Endometrial microvascular endothelial cells (primary cell): Measurements from ENCODE around the gene THBS3. TPM values are rescaled to one million over a fixed set of nuclear protein-coding genes. Genes with fewer than 3 reads are reported as not detected.
"Not testable (repeated sequence)": the region's sequence is repeated elsewhere in the genome, so short reads cannot be mapped to it uniquely, and the experiment has no call there.

Experiments used
- in situ Hi-C: cut with HindIII; loops from 2 replicates; pipeline ENCODE4 v1.10.0; 2017; ENCODE audit warnings: low sequenced_read_pairs, low pct_unique_long_range_greater_than_20kb; ENCODE audit errors: inconsistent ontology term
- total RNA-seq: library from RNA; depleted of rRNA; stranded (reverse); fragments of >200 nt; gene quantifications from one replicate; pipeline ENCODE4 v1.2.3, GENCODE V29; 2015; ENCODE audit errors: inconsistent ontology term

Gene THBS3
- total RNA-seq, 1 donor from 2014 or later, result 3.1 TPM

- in situ Hi-C loops, result no loop called here
Measured at GRCh38 chr1:155168456-155169210, 39.1 kb downstream of the THBS3 start.

- in situ Hi-C loops, result not testable (repeated sequence)
Measured at GRCh38 chr1:155168105-155168445, 39.6 kb downstream of the THBS3 start.

GRCh38 chr1:155167166-155168104 lies 40.3 kb downstream of the THBS3 start:
- in situ Hi-C loops, result no loop called here

- in situ Hi-C loops, result no loop called here
Measured at GRCh38 chr1:155166471-155167165, 41.1 kb downstream of the THBS3 start.

- in situ Hi-C loops, result no loop called here
Measured at GRCh38 chr1:155166051-155166470, 41.6 kb downstream of the THBS3 start.

DNA sequence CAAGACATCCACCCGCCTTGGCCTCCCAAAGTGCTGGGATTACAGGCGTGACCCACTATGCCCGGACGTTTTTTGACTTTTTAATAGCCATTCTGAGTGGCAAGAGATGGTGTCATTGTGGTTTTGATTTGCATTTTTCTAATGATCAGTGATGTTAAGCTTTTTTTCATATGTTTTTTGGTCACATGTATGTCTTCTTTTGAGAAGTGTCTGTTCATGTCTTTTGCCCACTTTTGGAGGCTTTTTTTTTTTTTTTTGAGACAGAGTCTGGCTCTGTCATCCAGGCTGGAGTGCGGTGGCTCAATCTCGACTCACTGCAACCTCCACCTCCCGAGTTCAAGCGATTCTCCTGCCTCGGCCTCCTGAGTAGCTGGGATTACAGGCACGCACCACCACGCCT lies 43.1 kb downstream of the THBS3 start:
- in situ Hi-C loops, result not testable (repeated sequence)

- in situ Hi-C loops, result not testable (repeated sequence)
Measured at GRCh38 chr1:155163785-155164184, 43.9 kb downstream of the THBS3 start.

DNA sequence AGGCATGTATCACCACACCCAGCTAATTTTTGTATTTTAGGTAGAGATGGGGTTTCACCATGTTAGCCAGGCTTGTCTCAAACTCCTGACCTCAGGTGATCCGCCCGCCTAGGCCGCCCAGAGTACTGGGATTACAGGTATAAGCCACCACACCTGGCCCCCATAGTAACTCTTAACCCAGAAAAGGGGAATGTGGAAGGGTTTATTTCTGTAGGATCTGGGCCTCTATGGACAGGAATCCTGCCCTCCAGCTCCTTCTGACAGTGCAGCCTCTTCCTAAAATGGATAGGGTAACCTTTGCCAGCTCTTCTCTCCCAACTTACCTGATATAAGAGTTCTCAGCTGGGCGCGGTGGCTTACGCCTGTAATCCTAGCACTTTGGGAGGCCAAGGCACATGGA lies 45.1 kb downstream of the THBS3 start:
- in situ Hi-C loops, result not testable (repeated sequence)

GRCh38 chr1:155160128-155160527 lies 47.6 kb downstream of the THBS3 start:
- in situ Hi-C loops, result no loop called here

DNA sequence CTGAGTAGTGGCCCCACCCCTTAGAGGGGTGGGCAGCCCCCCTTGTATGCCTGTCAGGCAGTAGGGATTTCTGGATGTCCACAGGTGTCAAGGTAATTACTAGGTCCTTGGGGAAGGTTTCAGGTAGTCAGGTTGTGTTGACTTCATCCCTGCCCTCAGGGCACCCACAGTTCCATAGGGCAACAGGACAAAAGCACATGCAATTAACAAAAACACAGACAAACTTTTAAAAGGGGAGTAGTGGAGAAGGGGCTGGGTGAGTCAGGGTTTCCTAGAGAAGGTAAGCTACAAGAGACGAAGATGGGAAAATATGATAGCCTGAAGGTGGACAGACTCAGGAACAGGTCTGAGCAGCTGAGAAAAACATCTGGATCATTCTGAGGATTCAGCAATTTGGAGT lies 48.7 kb downstream of the THBS3 start:
- in situ Hi-C loops, result no loop called here

DNA sequence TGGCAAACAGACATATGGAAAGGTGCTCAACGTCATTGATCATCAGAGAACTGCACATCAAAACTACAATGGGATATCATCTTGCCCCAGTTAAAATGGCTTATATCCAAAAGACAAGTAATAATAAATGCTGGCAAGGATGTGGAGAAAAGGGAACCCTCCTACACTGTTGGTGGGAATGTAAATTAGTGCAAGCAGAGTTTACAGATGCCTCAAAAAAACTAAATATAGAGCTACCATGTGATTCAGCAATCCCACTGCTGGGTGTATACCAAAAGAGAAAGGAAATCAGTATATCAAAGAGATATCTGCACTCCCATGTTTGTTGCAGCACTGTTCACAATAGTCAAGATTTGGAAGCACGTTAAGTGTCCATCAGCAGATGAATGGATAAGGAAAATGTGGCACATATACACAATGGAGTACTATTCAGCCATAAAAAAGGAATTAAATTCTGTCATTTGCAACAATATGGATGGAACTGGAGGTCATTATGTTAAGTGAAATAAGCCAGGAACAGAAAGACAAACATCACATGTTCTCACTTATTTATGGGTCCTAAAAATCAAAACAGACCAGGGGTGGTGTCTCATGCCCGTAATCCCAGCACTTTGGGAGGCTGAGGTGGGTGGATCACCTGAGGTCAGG lies 51.6 kb downstream of the THBS3 start:
- in situ Hi-C loops, result not testable (repeated sequence)

Other genes starting within 250 kb of the THBS3 start
- gene PYGO2, start 246.1 kb downstream of the THBS3 start, total RNA-seq, result 14.5 TPM
- gene SHC1, start 237.2 kb downstream of the THBS3 start, total RNA-seq, result 406 TPM
- 125 TPM for gene CKS1B, start 233.2 kb downstream of the THBS3 start, total RNA-seq
- gene FLAD1, start 224.6 kb downstream of the THBS3 start, total RNA-seq, result 47.9 TPM
- not detected for gene LENEP, start 214.3 kb downstream of the THBS3 start, total RNA-seq
- 15.3 TPM for gene ZBTB7B, start 205.1 kb downstream of the THBS3 start, total RNA-seq
- 0.28 TPM for gene DCST2, start 174.1 kb downstream of the THBS3 start, total RNA-seq
- gene DCST1, start 174.1 kb downstream of the THBS3 start, total RNA-seq, result not detected
- 337 TPM for gene ADAM15, start 156.6 kb downstream of the THBS3 start, total RNA-seq
- gene EFNA4, start 144.2 kb downstream of the THBS3 start, total RNA-seq, result 15.8 TPM
- gene EFNA3, start 129.1 kb downstream of the THBS3 start, total RNA-seq, result 2.0 TPM
- gene EFNA1, start 80.0 kb downstream of the THBS3 start, total RNA-seq, result 8.7 TPM
- gene SLC50A1, start 72.0 kb downstream of the THBS3 start, total RNA-seq, result 47.1 TPM
- gene DPM3, start 67.4 kb downstream of the THBS3 start, total RNA-seq, result 173 TPM
- gene KRTCAP2, start 34.6 kb downstream of the THBS3 start, total RNA-seq, result 191 TPM
- gene TRIM46, start 34.0 kb downstream of the THBS3 start, total RNA-seq, result 2.4 TPM
- 76.7 TPM for gene MTX1, start 798 bp upstream of the THBS3 start, total RNA-seq
- gene ENTREP3, start 47.6 kb upstream of the THBS3 start, total RNA-seq, result 20.0 TPM
- gene SCAMP3, start 54.5 kb upstream of the THBS3 start, total RNA-seq, result 77.1 TPM
- 33.1 TPM for gene CLK2, start 65.6 kb upstream of the THBS3 start, total RNA-seq
- 0.19 TPM for gene HCN3, start 69.6 kb upstream of the THBS3 start, total RNA-seq
- gene PKLR, start 93.5 kb upstream of the THBS3 start, total RNA-seq, result not detected
- gene FDPS, start 101.0 kb upstream of the THBS3 start, total RNA-seq, result 362 TPM
- 32.8 TPM for gene RUSC1, start 113.0 kb upstream of the THBS3 start, total RNA-seq